ENCODE results near the gene MYOF. TPM values are rescaled to one million over a fixed set of nuclear protein-coding genes. Genes with fewer than 3 reads are reported as not detected.
A peak's percentile ranks its signal among the peaks of the same experiment; 100 is the strongest.
"Not testable (repeated sequence)": the region's sequence is repeated elsewhere in the genome, so short reads cannot be mapped to it uniquely, and the experiment has no call there.

Gene MYOF
- total RNA-seq, 1 donor from 2014 or later = 25.4 TPM

GRCh38 chr10:93473161-93473560, 9.0 kb downstream of the MYOF start:
- peaks cover 4% of the 10 kb centered on the region for H3K36me3 Mint-ChIP-seq (ENCODE audit: low read depth)

GRCh38 chr10:93471110-93471651, 11.0 kb downstream of the MYOF start:
- peaks cover 3% of the 10 kb centered on the region for H3K36me3 Mint-ChIP-seq (ENCODE audit: low read depth)
- intact Hi-C loops (cut with micrococcal nuclease) = no loop called here
- H3K27ac Mint-ChIP-seq = no peak overlapping the region
- no peaks in the 10 kb centered on the region for H3K27me3 Mint-ChIP-seq
- H3K9me3 Mint-ChIP-seq = peaks cover 3% of the 10 kb centered on the region
- DNase-seq = no peak
- H3K4me1 Mint-ChIP-seq = peaks cover 5% of the 10 kb centered on the region
- H3K4me3 Mint-ChIP-seq = no peak overlapping the region

More at GRCh38 chr10:93473161-93473560, 9.0 kb downstream of the MYOF start:
- Mint-ChIP-seq H3K4me1 (peaks cover 5% of the 10 kb centered on the region), H3K27me3 (no peaks in the 10 kb centered on the region), H3K9me3 (peaks cover 3% of the 10 kb centered on the region), H3K27ac (no peak overlapping the region), H3K4me3 (no peak overlapping the region)
- intact Hi-C loops (cut with micrococcal nuclease) = no loop called here
- DNase-seq = no peak

- DNase-seq = no peak
- intact Hi-C loops (cut with micrococcal nuclease) = no loop called here
- H3K27ac Mint-ChIP-seq = no peak overlapping the region
- H3K9me3 Mint-ChIP-seq = peaks cover 3% of the 10 kb centered on the region
- no peaks in the 10 kb centered on the region for H3K27me3 Mint-ChIP-seq
- H3K4me3 Mint-ChIP-seq = no peak overlapping the region
- H3K4me1 Mint-ChIP-seq = peaks cover 5% of the 10 kb centered on the region
- peaks cover 3% of the 10 kb centered on the region for H3K36me3 Mint-ChIP-seq (ENCODE audit: low read depth)
These were observed 12.7 kb downstream of the MYOF start for GRCh38 chr10:93469454-93469853.

- no peak overlapping the region for H3K27ac Mint-ChIP-seq
These were observed 13.5 kb downstream of the MYOF start for GRCh38 chr10:93468461-93469213.

GRCh38 chr10:93467635-93468034, 14.5 kb downstream of the MYOF start:
- H3K9me3 Mint-ChIP-seq; H3K4me3 Mint-ChIP-seq; H3K27ac Mint-ChIP-seq; DNase-seq; intact Hi-C loops (cut with micrococcal nuclease); H3K36me3 Mint-ChIP-seq (ENCODE audit: low read depth); H3K4me1 Mint-ChIP-seq; H3K27me3 Mint-ChIP-seq: not testable (repeated sequence)

More at GRCh38 chr10:93468461-93469213, 13.5 kb downstream of the MYOF start:
- H3K4me1 Mint-ChIP-seq = peaks cover 3% of the 10 kb centered on the region
- DNase-seq = no peak
- no peak overlapping the region for H3K4me3 Mint-ChIP-seq
- intact Hi-C loops (cut with micrococcal nuclease) = no loop called here
- H3K36me3 Mint-ChIP-seq (ENCODE audit: low read depth) = peaks cover 3% of the 10 kb centered on the region
- peaks cover 3% of the 10 kb centered on the region for H3K9me3 Mint-ChIP-seq
- no peaks in the 10 kb centered on the region for H3K27me3 Mint-ChIP-seq

- peaks cover 13% of the 10 kb centered on the region for H3K4me1 Mint-ChIP-seq
- peaks cover 1% of the 10 kb centered on the region for H3K36me3 Mint-ChIP-seq (ENCODE audit: low read depth)
- intact Hi-C loops (cut with micrococcal nuclease) = no loop called here
- no peak overlapping the region for H3K27ac Mint-ChIP-seq
- H3K4me3 Mint-ChIP-seq = no peak overlapping the region
- H3K9me3 Mint-ChIP-seq = peaks cover 3% of the 10 kb centered on the region
- H3K27me3 Mint-ChIP-seq = no peaks in the 10 kb centered on the region
- DNase-seq = no peak
These were observed 16.1 kb downstream of the MYOF start for GRCh38 chr10:93465806-93466675.

- Mint-ChIP-seq H3K4me1 (peaks cover 13% of the 10 kb centered on the region), H3K27me3 (no peaks in the 10 kb centered on the region), H3K36me3 (ENCODE audit: low read depth) (peaks cover 1% of the 10 kb centered on the region), H3K4me3 (no peak overlapping the region), H3K27ac (no peak overlapping the region), H3K9me3 (no peaks in the 10 kb centered on the region)
- DNase-seq = no peak
- intact Hi-C loops (cut with micrococcal nuclease) = loop anchor here (1.0 kb wide), 1 partner anchor 17 kb away; the partner anchor contains the start of gene MYOF
These were observed 17.3 kb downstream of the MYOF start for GRCh38 chr10:93464776-93465388.

- H3K27me3 Mint-ChIP-seq = no peaks in the 10 kb centered on the region
- H3K36me3 Mint-ChIP-seq (ENCODE audit: low read depth) = peaks cover 1% of the 10 kb centered on the region
- H3K4me1 Mint-ChIP-seq = peaks cover 15% of the 10 kb centered on the region
- no peak for DNase-seq
- peak overlapping the region; percentile 35 for H3K27ac Mint-ChIP-seq
- intact Hi-C loops (cut with micrococcal nuclease) = loop anchor here (1.0 kb wide), 1 partner anchor 18 kb away; the partner anchor contains the start of gene MYOF
- no peak overlapping the region for H3K4me3 Mint-ChIP-seq
- no peaks in the 10 kb centered on the region for H3K9me3 Mint-ChIP-seq
These were observed 18.2 kb downstream of the MYOF start for GRCh38 chr10:93463723-93464476.

- Mint-ChIP-seq H3K27me3 (no peaks in the 10 kb centered on the region), H3K4me1 (peaks cover 16% of the 10 kb centered on the region), H3K4me3 (no peak overlapping the region), H3K9me3 (no peaks in the 10 kb centered on the region), H3K27ac (peak overlapping the region; percentile 39), H3K36me3 (ENCODE audit: low read depth) (peaks cover 2% of the 10 kb centered on the region)
- intact Hi-C loops (cut with micrococcal nuclease) = no loop called here
- DNase-seq = peak; percentile 64
These were observed 19.3 kb downstream of the MYOF start for GRCh38 chr10:93462881-93463280.

- Mint-ChIP-seq H3K4me1 (peaks cover 16% of the 10 kb centered on the region), H3K27ac (no peak overlapping the region), H3K36me3 (ENCODE audit: low read depth) (peaks cover 1% of the 10 kb centered on the region), H3K9me3 (no peaks in the 10 kb centered on the region), H3K4me3 (no peak overlapping the region), H3K27me3 (no peaks in the 10 kb centered on the region)
- DNase-seq = no peak
- intact Hi-C loops (cut with micrococcal nuclease) = no loop called here
These were observed 19.8 kb downstream of the MYOF start for GRCh38 chr10:93462371-93462770.

- Mint-ChIP-seq H3K9me3 (no peaks in the 10 kb centered on the region), H3K27ac (no peak overlapping the region), H3K4me1 (peaks cover 16% of the 10 kb centered on the region), H3K4me3 (no peak overlapping the region), H3K27me3 (no peaks in the 10 kb centered on the region), H3K36me3 (ENCODE audit: low read depth) (peaks cover 1% of the 10 kb centered on the region)
- no peak for DNase-seq
- intact Hi-C loops (cut with micrococcal nuclease) = no loop called here
These were observed 20.3 kb downstream of the MYOF start for GRCh38 chr10:93461807-93462178.

- DNase-seq = no peak
- Mint-ChIP-seq H3K4me3 (no peak overlapping the region), H3K9me3 (no peaks in the 10 kb centered on the region), H3K36me3 (ENCODE audit: low read depth) (peaks cover 1% of the 10 kb centered on the region), H3K27me3 (no peaks in the 10 kb centered on the region), H3K27ac (peak overlapping the region; percentile 13), H3K4me1 (peaks cover 16% of the 10 kb centered on the region)
- intact Hi-C loops (cut with micrococcal nuclease) = no loop called here
These were observed 20.9 kb downstream of the MYOF start for GRCh38 chr10:93461109-93461806.

- Mint-ChIP-seq H3K9me3 (no peaks in the 10 kb centered on the region), H3K4me1 (peaks cover 16% of the 10 kb centered on the region), H3K36me3 (ENCODE audit: low read depth) (peaks cover 1% of the 10 kb centered on the region), H3K4me3 (no peak overlapping the region), H3K27ac (peak overlapping the region; percentile 32), H3K27me3 (no peaks in the 10 kb centered on the region)
- intact Hi-C loops (cut with micrococcal nuclease) = no loop called here
- no peak for DNase-seq
These were observed 22.7 kb downstream of the MYOF start for GRCh38 chr10:93459466-93459865.
